Keratinocyte (primary cell): ENCODE results near the gene MSRB1. TPM values are rescaled to one million over a fixed set of nuclear protein-coding genes. Genes with fewer than 3 reads are reported as not detected.

Source experiments
- DNase-seq: peaks from one replicate; pipeline ENCODE4 v3.0.0-alpha.2; 2011; ENCODE audit warnings: low read depth, missing footprints, low spot score
- FAIRE-seq: peaks from 2 replicates; lab custom pipeline; 2011; peaks lifted over from hg19 to GRCh38; lab: Jason Lieb, UNC
- H2AFZ ChIP-seq: 2 replicates; pipeline ENCODE4 v1.6.0; 2012; ENCODE audit warnings: low read length, control low read depth, inconsistent platforms; ENCODE audit not compliant: control insufficient read depth
- H3K27ac ChIP-seq: 2 replicates; pipeline ENCODE4 v1.5.1; 2011; ENCODE audit warnings: low read length; ENCODE audit not compliant: control insufficient read depth, insufficient read depth
- H3K27me3 ChIP-seq: 3 replicates; pipeline ENCODE4 v1.6.0; 2011; ENCODE audit warnings: low read length; ENCODE audit not compliant: control insufficient read depth, insufficient read depth; ENCODE audit errors: extremely low read depth
- H3K36me3 ChIP-seq, 2 experiments: 2 replicates in 1 of 2; 3 replicates in 1 of 2; pipeline ENCODE4 v1.5.1; 2011; ENCODE audit warnings: low read length in 2 of 2, mild to moderate bottlenecking in 1 of 2; ENCODE audit not compliant: control insufficient read depth in 2 of 2, insufficient read depth in 2 of 2; ENCODE audit errors: extremely low read depth in 1 of 2
- H3K4me1 ChIP-seq: 3 replicates; pipeline ENCODE4 v1.5.1; 2011; ENCODE audit warnings: low read length; ENCODE audit not compliant: control insufficient read depth, insufficient read depth; ENCODE audit errors: extremely low read depth
- H3K4me2 ChIP-seq: 3 replicates; pipeline ENCODE4 v1.6.0; 2011; ENCODE audit warnings: low read depth, low read length; ENCODE audit not compliant: control insufficient read depth, insufficient read depth; ENCODE audit errors: extremely low read depth
- H3K4me3 ChIP-seq, 3 experiments: fragments of 200-600 bp in 1 of 3; sonication (generic) in 1 of 3; 2 replicates in 2 of 3; 3 replicates in 1 of 3; pipeline ENCODE4 v1.5.1; 2011 to 2016; ENCODE audit warnings: low read length in 3 of 3, mild to moderate bottlenecking in 3 of 3, control low read depth in 2 of 3, inconsistent platforms in 1 of 3, low read depth in 1 of 3, mixed read lengths in 1 of 3, mixed run types in 1 of 3, moderate library complexity in 1 of 3; ENCODE audit not compliant: control insufficient read depth in 2 of 3, insufficient read depth in 2 of 3; ENCODE audit errors: extremely low read depth in 1 of 3
- H3K79me2 ChIP-seq: 2 replicates; pipeline ENCODE4 v1.6.0; 2012; ENCODE audit warnings: low read length; ENCODE audit not compliant: control insufficient read depth, insufficient read depth
- H3K9ac ChIP-seq: 3 replicates; pipeline ENCODE4 v1.6.0; 2011; ENCODE audit warnings: low read length; ENCODE audit not compliant: control insufficient read depth, insufficient read depth; ENCODE audit errors: extremely low read depth
- H3K9me1 ChIP-seq: 3 replicates; pipeline ENCODE4 v1.6.0; 2011; ENCODE audit warnings: low read length; ENCODE audit not compliant: control insufficient read depth, insufficient read depth; ENCODE audit errors: extremely low read depth
- H3K9me3 ChIP-seq: 2 replicates; pipeline ENCODE4 v1.5.1; 2012; ENCODE audit warnings: low read depth, low read length; ENCODE audit not compliant: control insufficient read depth
- H4K20me1 ChIP-seq: 3 replicates; pipeline ENCODE4 v1.6.0; 2011; ENCODE audit warnings: low read length; ENCODE audit not compliant: control insufficient read depth, insufficient read depth; ENCODE audit errors: extremely low read depth
- CTCF ChIP-seq, 3 experiments: IDR thresholded peaks in 1 of 3; conservative IDR thresholded peaks in 1 of 3; optimal IDR thresholded peaks in 1 of 3; 2 replicates in 2 of 3; 3 replicates in 1 of 3; pipeline versions ENCODE3 to v1.5.1; 2011; ENCODE audit warnings: low read length in 3 of 3, mild to moderate bottlenecking in 3 of 3, moderate library complexity in 2 of 3, control low read depth in 1 of 3, inconsistent platforms in 1 of 3; ENCODE audit not compliant: insufficient read depth in 2 of 3; ENCODE audit errors: extremely low read depth in 1 of 3
- EZH2 ChIP-seq: IDR thresholded peaks from one replicate; pipeline ENCODE4 v1.6.1; 2012; ENCODE audit warnings: inconsistent platforms, mild to moderate bottlenecking, low read length, moderate library complexity
- dilution Hi-C: fragments of 300-500 bp; cut with MboI; formaldehyde crosslinking; loops from one replicate; pipeline ENCODE4 v1.7.0; 2020; ENCODE audit warnings: low sequenced_read_pairs; ENCODE audit not compliant: extremely low pct_ligation_motif_present
- polyA plus RNA-seq, 5 experiments: library from polyadenylated mRNA; depleted of rRNA in 3 of 5; stranded (reverse) in 3 of 5; stranded (forward) in 1 of 5; unstranded in 1 of 5; fragments of >200 nt; gene quantifications; 1 replicate in 1 of 5; 2 replicates in 3 of 5; 3 replicates in 1 of 5; pipeline versions ENCODE4 v1.2.1 to v1.2.3, GENCODE V29; 2011 to 2012; ENCODE audit warnings: missing spikeins in 2 of 5, low read depth in 1 of 5, low replicate concordance in 1 of 5

The MSRB1 gene
- polyA plus RNA-seq, 1 donor (not counting 4 experiments of a cell fraction or from before 2014, with no cell fraction given): 25.2 TPM

GRCh38 chr16:1961651-1962067 lies 18.7 kb upstream of the MSRB1 start:
- H3K9ac ChIP-seq: no peak overlapping the region
- DNase-seq (no peak), FAIRE-seq (no peak)
- dilution Hi-C loops: no loop called here
- peak overlapping the region in 1 of 3 experiments; percentile 32 for H3K4me3 ChIP-seq
- H3K9me1 ChIP-seq: peaks cover 3% of the 10 kb centered on the region
- H3K27me3 ChIP-seq: no peaks in the 10 kb centered on the region
- H3K36me3 ChIP-seq: peaks cover 17 to 31% of the 10 kb centered on the region in 2 experiments
- H3K27ac ChIP-seq: no peak overlapping the region
- H3K4me2 ChIP-seq: peak overlapping the region; percentile 41
- no peaks in the 10 kb centered on the region for H3K9me3 ChIP-seq
- peaks cover 39% of the 10 kb centered on the region for H3K4me1 ChIP-seq
- peaks cover 58% of the 10 kb centered on the region for H3K79me2 ChIP-seq
- H4K20me1 ChIP-seq: peaks cover 28% of the 10 kb centered on the region
- TF ChIP-seq EZH2: no peak
- no peak for TF ChIP-seq CTCF (optimal IDR thresholded peaks at IDR 0.05 in 1 of 3, IDR thresholded peaks at IDR 0.05 in 1 of 3, conservative IDR thresholded peaks at IDR 0.05 in 1 of 3; ENCODE audit: extremely low read depth in 1 of 3, insufficient read depth in 2 of 3, low read length in 3 of 3)
- H2AFZ ChIP-seq: no peak overlapping the region

DNA sequence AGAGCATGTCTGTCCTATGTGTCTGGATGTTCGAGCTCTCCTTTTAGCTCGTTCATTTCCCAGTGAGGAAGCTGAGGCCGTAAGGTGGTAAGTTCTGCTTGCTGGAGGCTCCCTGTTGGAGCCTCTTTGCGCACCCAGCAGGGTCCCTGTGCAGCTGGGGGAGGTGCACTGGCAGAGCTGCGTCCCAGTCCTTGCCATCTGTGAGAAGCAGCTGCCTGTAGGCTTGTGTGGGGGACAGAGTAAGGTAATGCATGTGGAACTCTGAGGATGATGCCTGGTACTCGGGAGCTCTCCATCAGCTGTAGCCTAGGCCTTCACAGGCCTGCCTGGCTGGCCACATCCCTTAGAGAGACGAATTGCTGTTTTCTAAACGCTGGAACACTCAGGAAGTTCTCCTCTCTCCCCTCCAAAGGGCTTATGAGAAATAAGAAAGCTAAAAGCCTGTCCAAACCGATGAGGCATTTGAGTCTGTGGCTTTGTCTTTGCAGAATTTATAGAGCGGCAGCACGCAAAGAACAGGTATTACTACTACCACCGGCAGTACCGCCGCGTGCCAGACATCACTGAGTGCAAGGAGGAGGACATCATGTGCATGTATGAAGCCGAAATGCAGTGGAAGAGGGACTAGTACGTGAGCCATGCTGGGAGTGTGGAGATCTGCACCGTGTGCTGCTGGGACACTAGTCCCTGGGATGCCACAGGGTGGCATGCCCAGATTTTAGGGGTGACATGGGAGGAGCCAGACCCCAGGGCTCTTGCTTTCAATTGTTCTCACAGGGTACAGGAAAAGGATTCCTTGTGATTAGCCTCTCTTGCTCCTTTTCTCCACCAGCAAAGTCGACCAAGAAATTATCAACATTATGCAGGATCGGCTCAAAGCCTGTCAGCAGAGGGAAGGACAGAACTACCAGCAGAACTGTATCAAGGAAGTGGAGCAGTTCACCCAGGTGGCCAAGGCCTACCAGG lies 17.9 kb upstream of the MSRB1 start:
- peak; percentile 66 for FAIRE-seq
- peak overlapping the region; percentile 51 for H3K27ac ChIP-seq
- H3K9me1 ChIP-seq: peaks cover 3% of the 10 kb centered on the region
- DNase-seq: no peak
- H3K9me3 ChIP-seq: no peaks in the 10 kb centered on the region
- peak overlapping the region; percentile 70 for H3K4me2 ChIP-seq
- H2AFZ ChIP-seq: no peak overlapping the region
- no peaks in the 10 kb centered on the region for H3K27me3 ChIP-seq
- TF ChIP-seq EZH2: no peak
- TF ChIP-seq CTCF (optimal IDR thresholded peaks at IDR 0.05 in 1 of 3, IDR thresholded peaks at IDR 0.05 in 1 of 3, conservative IDR thresholded peaks at IDR 0.05 in 1 of 3; ENCODE audit: extremely low read depth in 1 of 3, insufficient read depth in 2 of 3, low read length in 3 of 3): no peak
- dilution Hi-C loops: no loop called here
- H4K20me1 ChIP-seq: peaks cover 28% of the 10 kb centered on the region
- peaks cover 37% of the 10 kb centered on the region for H3K4me1 ChIP-seq
- H3K36me3 ChIP-seq: peaks cover 17 to 30% of the 10 kb centered on the region in 2 experiments
- peak overlapping the region; percentile 88 for H3K9ac ChIP-seq
- H3K4me3 ChIP-seq: peak overlapping the region; percentile 84 to 91 (median 85)
- peaks cover 53% of the 10 kb centered on the region for H3K79me2 ChIP-seq
